HepG2 (cell line): ENCODE results near the gene MADD. TPM values are rescaled to one million over a fixed set of nuclear protein-coding genes. Genes with fewer than 3 reads are reported as not detected.

Experiments
- ATF3 ChIP-seq: sonication (generic); formaldehyde crosslinking; IDR thresholded peaks from 2 replicates; pipeline ENCODE4 v1.4.0; 2020; ENCODE audit warnings: missing genetic modification reagents
- DRAP1 ChIP-seq: IDR thresholded peaks from 2 replicates; pipeline ENCODE4 v1.6.1; 2016; ENCODE audit warnings: missing genetic modification reagents, missing compliant biosample characterization
- FOXO4 ChIP-seq: sonication (generic); formaldehyde crosslinking; conservative IDR thresholded peaks from 2 replicates; pipeline ENCODE4 v1.8.1; 2023; ENCODE audit warnings: missing genetic modification reagents
- NCOA1 ChIP-seq: sonication (generic); formaldehyde crosslinking; IDR thresholded peaks from 2 replicates; pipeline ENCODE4 v1.9.0; 2021; ENCODE audit warnings: missing genetic modification reagents
- NRL ChIP-seq: sonication (generic); formaldehyde crosslinking; IDR thresholded peaks from 2 replicates; pipeline ENCODE4 v1.5.0; 2020; ENCODE audit warnings: missing genetic modification reagents, mild to moderate bottlenecking, moderate library complexity, borderline replicate concordance
- SP1 ChIP-seq, 2 experiments: fragments of 450-650 bp in 1 of 2; sonication (generic) in 1 of 2; formaldehyde crosslinking in 1 of 2; IDR thresholded peaks; 2 replicates each; pipeline versions ENCODE4 v1.4.0 to v1.6.1; 2016 to 2020; ENCODE audit warnings: missing genetic modification reagents in 1 of 2
- SRSF9 ChIP-seq: fragments of 200-400 bp; formaldehyde crosslinking; IDR thresholded peaks from 2 replicates; pipeline ENCODE4 v1.6.1; 2018; ENCODE audit warnings: borderline replicate concordance, mild to moderate bottlenecking, low read depth, low read length; ENCODE audit not compliant: insufficient read depth, poor library complexity, severe bottlenecking
- SRY ChIP-seq: sonication (generic); formaldehyde crosslinking; IDR thresholded peaks from 2 replicates; pipeline ENCODE4 v1.8.0; 2022; ENCODE audit warnings: mild to moderate bottlenecking, missing genetic modification reagents
- YY1 ChIP-seq: IDR thresholded peaks from 2 replicates; pipeline ENCODE4 v1.6.1; 2011; ENCODE audit warnings: low read length, low read depth, moderate library complexity, mild to moderate bottlenecking; ENCODE audit not compliant: insufficient read depth, insufficient replicate concordance
- ZBTB8A ChIP-seq: sonication (generic); formaldehyde crosslinking; IDR thresholded peaks from 2 replicates; pipeline ENCODE4 v1.4.0; 2020; ENCODE audit warnings: mild to moderate bottlenecking, low read depth, missing genetic modification reagents, borderline replicate concordance
- ZFY ChIP-seq: sonication (generic); formaldehyde crosslinking; IDR thresholded peaks from 2 replicates; pipeline ENCODE4 v1.4.0; 2020; ENCODE audit warnings: missing genetic modification reagents
- ZMYM3 ChIP-seq: sonication (generic); formaldehyde crosslinking; IDR thresholded peaks from 2 replicates; pipeline ENCODE4 v1.5.1; 2020; ENCODE audit warnings: mild to moderate bottlenecking, missing genetic modification reagents
- ZNF317 ChIP-seq: sonication (generic); formaldehyde crosslinking; IDR thresholded peaks from 2 replicates; pipeline ENCODE4 v1.5.0; 2020; ENCODE audit warnings: mild to moderate bottlenecking, missing genetic modification reagents
- ZNF350 ChIP-seq: sonication (generic); formaldehyde crosslinking; IDR thresholded peaks from 2 replicates; pipeline ENCODE4 v1.4.0; 2020; ENCODE audit warnings: mild to moderate bottlenecking, low read depth, missing genetic modification reagents, borderline replicate concordance
- ZNF782 ChIP-seq: sonication (generic); formaldehyde crosslinking; IDR thresholded peaks from 2 replicates; pipeline ENCODE4 v1.4.0; 2020; ENCODE audit warnings: missing genetic modification reagents, mild to moderate bottlenecking, borderline replicate concordance
- ZZZ3 ChIP-seq: sonication (generic); formaldehyde crosslinking; IDR thresholded peaks from 2 replicates; pipeline ENCODE4 v1.4.0; 2020; ENCODE audit warnings: missing genetic modification reagents, mild to moderate bottlenecking, borderline replicate concordance
- polyA plus RNA-seq, 8 experiments: library from polyadenylated mRNA; depleted of rRNA in 3 of 8; stranded (reverse) in 7 of 8; unstranded in 1 of 8; fragments of >200 nt; fragmentation: Illumina TruSeq in 4 of 8; extraction: Trizol in 4 of 8; gene quantifications; 2 replicates each; pipeline versions ENCODE4 v1.2.1 to v1.2.3, GENCODE V29; 2011 to 2016; ENCODE audit warnings: low read depth in 4 of 8, missing spikeins in 1 of 8, mixed read lengths in 1 of 8; ENCODE audit not compliant: insufficient read depth in 1 of 8
- total RNA-seq, 5 experiments: library from RNA; depleted of rRNA; stranded (reverse); fragments of >200 nt; fragmentation: Illumina TruSeq; extraction: Trizol; gene quantifications; 2 replicates each; pipeline ENCODE4 v1.2.3, GENCODE V29; 2016; ENCODE audit warnings: low read depth in 1 of 5
- TF ChIP-seq, protein P1 (sequence below): sonication (generic); formaldehyde crosslinking; IDR thresholded peaks from 2 replicates; pipeline ENCODE4 v1.9.0; 2021; ENCODE audit warnings: mild to moderate bottlenecking, missing genetic modification reagents
- TF ChIP-seq, protein P2 (sequence below): fragments of 450-650 bp; IDR thresholded peaks from 2 replicates; pipeline ENCODE4 v1.6.1; 2017

Gene MADD
- total and polyA plus RNA-seq, 2 of the 13 experiments (the other 11 are each of a cell fraction or from before 2014, with no cell fraction given), result 18.0 to 29.2 TPM

DNA sequence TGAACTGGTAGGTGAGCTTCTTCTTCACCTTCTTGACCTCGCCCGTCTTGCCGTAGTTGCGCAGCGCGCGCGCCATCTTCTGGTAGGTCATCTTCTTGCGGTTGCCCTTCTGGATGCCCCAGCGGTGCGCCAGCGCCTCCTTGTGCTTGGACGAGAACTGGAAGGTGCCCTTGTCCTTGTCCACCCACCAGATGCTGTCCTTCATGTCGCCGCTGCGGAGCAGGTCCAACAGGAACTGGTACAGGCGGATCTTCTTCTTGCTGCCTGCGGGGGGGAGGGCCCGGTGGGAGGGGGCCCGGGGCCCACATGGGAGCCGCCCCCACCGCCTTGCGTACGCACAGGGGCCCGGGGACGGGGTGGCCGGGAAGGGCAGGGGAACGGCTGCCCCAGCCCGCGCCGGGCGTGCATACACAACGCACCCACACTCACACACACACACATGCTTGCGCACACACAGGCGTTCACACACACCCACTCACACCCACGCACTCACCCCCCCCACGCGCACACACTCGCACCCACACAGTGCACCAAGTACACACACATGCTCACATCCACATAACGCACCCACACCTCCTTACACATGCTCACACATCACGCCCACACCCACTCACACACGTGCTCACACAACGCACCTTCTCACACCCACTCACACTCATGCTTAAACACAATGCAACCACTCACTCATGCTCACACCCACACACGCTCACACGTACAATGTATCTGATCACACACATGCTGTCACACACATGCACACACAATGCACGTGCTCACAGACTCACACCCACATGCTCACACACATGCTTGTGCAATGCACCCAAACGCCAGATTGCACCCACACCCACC, 85.6 kb downstream of the MADD start (continued):
- TF ChIP-seq, protein P1, sequence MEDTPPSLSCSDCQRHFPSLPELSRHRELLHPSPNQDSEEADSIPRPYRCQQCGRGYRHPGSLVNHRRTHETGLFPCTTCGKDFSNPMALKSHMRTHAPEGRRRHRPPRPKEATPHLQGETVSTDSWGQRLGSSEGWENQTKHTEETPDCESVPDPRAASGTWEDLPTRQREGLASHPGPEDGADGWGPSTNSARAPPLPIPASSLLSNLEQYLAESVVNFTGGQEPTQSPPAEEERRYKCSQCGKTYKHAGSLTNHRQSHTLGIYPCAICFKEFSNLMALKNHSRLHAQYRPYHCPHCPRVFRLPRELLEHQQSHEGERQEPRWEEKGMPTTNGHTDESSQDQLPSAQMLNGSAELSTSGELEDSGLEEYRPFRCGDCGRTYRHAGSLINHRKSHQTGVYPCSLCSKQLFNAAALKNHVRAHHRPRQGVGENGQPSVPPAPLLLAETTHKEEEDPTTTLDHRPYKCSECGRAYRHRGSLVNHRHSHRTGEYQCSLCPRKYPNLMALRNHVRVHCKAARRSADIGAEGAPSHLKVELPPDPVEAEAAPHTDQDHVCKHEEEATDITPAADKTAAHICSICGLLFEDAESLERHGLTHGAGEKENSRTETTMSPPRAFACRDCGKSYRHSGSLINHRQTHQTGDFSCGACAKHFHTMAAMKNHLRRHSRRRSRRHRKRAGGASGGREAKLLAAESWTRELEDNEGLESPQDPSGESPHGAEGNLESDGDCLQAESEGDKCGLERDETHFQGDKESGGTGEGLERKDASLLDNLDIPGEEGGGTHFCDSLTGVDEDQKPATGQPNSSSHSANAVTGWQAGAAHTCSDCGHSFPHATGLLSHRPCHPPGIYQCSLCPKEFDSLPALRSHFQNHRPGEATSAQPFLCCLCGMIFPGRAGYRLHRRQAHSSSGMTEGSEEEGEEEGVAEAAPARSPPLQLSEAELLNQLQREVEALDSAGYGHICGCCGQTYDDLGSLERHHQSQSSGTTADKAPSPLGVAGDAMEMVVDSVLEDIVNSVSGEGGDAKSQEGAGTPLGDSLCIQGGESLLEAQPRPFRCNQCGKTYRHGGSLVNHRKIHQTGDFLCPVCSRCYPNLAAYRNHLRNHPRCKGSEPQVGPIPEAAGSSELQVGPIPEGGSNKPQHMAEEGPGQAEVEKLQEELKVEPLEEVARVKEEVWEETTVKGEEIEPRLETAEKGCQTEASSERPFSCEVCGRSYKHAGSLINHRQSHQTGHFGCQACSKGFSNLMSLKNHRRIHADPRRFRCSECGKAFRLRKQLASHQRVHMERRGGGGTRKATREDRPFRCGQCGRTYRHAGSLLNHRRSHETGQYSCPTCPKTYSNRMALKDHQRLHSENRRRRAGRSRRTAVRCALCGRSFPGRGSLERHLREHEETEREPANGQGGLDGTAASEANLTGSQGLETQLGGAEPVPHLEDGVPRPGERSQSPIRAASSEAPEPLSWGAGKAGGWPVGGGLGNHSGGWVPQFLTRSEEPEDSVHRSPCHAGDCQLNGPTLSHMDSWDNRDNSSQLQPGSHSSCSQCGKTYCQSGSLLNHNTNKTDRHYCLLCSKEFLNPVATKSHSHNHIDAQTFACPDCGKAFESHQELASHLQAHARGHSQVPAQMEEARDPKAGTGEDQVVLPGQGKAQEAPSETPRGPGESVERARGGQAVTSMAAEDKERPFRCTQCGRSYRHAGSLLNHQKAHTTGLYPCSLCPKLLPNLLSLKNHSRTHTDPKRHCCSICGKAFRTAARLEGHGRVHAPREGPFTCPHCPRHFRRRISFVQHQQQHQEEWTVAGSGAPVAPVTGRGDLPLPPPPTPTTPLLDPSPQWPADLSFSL (CRISPR knock-in tag), result peak; percentile 86
- TF ChIP-seq ZZZ3 (CRISPR knock-in tag), result no peak
- TF ChIP-seq, protein P2, sequence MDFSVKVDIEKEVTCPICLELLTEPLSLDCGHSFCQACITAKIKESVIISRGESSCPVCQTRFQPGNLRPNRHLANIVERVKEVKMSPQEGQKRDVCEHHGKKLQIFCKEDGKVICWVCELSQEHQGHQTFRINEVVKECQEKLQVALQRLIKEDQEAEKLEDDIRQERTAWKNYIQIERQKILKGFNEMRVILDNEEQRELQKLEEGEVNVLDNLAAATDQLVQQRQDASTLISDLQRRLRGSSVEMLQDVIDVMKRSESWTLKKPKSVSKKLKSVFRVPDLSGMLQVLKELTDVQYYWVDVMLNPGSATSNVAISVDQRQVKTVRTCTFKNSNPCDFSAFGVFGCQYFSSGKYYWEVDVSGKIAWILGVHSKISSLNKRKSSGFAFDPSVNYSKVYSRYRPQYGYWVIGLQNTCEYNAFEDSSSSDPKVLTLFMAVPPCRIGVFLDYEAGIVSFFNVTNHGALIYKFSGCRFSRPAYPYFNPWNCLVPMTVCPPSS, result no peak
- TF ChIP-seq FOXO4 (CRISPR knock-in tag), result no peak
- no peak for TF ChIP-seq NCOA1
- no peak for TF ChIP-seq SRSF9
- no peak for TF ChIP-seq ATF3 (CRISPR knock-in tag)
- peak; percentile 56; the same call in 1 of the 2 replicates for TF ChIP-seq ZNF782 (CRISPR knock-in tag)
- no peak for TF ChIP-seq SP1 (IDR thresholded peaks at IDR 0.05)
- TF ChIP-seq SP1 (CRISPR knock-in tag; IDR thresholded peaks at IDR 0.05), result peak; percentile 41; the same call in 1 of the 2 replicates
- peak; percentile 49; the same call in 1 of the 2 replicates for TF ChIP-seq DRAP1 (CRISPR knock-in tag)
- TF ChIP-seq YY1, result peak; percentile 75
- TF ChIP-seq ZMYM3 (CRISPR knock-in tag), result peak; percentile 23; the same call in 1 of the 2 replicates
- TF ChIP-seq ZNF317, result no peak
- TF ChIP-seq ZFY, result peak; percentile 73; the same call in 1 of the 2 replicates
- no peak for TF ChIP-seq ZBTB8A (CRISPR knock-in tag)
- TF ChIP-seq ZNF350, result no peak
- no peak for TF ChIP-seq SRY (CRISPR knock-in tag)
- TF ChIP-seq NRL, result peak; percentile 66; the same call in 1 of the 2 replicates
